Duodenal mucosa (tissue), 2 donors: ENCODE data around the gene CHKA.
A peak's percentile ranks its signal among the peaks of the same experiment; 100 is the strongest.

Experiments used
- H3K27ac ChIP-seq: one replicate; pipeline ENCODE4 v1.7.0; 2013; ENCODE audit warnings: low read depth, low read length
- H3K27me3 ChIP-seq, 2 donors: one replicate each; pipeline ENCODE4 v1.7.0; 2013; ENCODE audit warnings: low read length in 2 of 2, control low read depth in 1 of 2; ENCODE audit not compliant: insufficient read depth in 2 of 2, control insufficient read depth in 1 of 2
- H3K36me3 ChIP-seq, 2 donors: one replicate each; pipeline ENCODE4 v1.7.0; 2013; ENCODE audit warnings: low read length in 2 of 2, control low read depth in 1 of 2; ENCODE audit not compliant: insufficient read depth in 2 of 2, control insufficient read depth in 1 of 2
- H3K4me1 ChIP-seq, 2 donors: one replicate each; pipeline ENCODE4 v1.7.0; 2013; ENCODE audit warnings: low read length in 2 of 2, control low read depth in 1 of 2; ENCODE audit not compliant: insufficient read depth in 2 of 2, control insufficient read depth in 1 of 2
- H3K4me3 ChIP-seq, 2 donors: one replicate each; pipeline ENCODE4 v1.7.0; 2013; ENCODE audit warnings: low read length in 2 of 2, low read depth in 1 of 2
- H3K9ac ChIP-seq, 2 donors: one replicate each; pipeline ENCODE4 v1.7.0; 2013; ENCODE audit warnings: low read length in 2 of 2, low read depth in 1 of 2
- H3K9me3 ChIP-seq, 2 donors: one replicate each; pipeline ENCODE4 v1.7.0; 2013; ENCODE audit warnings: low read length in 2 of 2, control low read depth in 1 of 2; ENCODE audit not compliant: control insufficient read depth in 1 of 2

Gene CHKA

DNA sequence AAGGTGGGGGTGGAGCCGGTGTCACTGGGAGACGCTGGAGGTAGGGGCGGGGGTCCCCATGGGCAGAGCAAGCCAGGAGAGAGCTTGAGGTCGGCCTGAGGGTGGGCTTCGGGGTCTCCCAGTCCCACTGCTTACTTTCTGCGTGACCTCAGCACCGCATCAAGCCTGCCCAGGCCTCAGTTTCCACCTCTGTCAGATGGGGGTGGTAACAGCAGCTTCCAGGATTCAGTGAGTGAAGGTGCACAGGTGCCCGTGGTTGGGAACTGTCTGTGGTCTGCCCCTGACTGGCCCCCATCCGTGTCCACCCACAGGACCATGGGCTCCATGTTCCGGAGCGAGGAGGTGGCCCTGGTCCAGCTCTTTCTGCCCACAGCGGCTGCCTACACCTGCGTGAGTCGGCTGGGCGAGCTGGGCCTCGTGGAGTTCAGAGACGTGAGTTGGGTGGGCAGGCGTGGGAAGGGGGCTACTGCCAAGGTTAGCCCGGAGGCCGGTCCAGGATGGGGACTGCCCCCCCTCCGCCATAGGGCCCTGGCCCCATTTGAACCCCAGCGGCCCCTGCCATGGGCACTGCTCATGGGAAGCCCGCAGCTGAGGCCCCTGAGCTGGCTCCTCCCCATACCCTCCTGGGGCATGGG is 80.1 kb downstream of the CHKA start:
- H3K36me3 ChIP-seq = peaks cover 10 to 35% of the 10 kb centered on the region in 2 donors
- peaks cover 39 to 56% of the 10 kb centered on the region in 2 donors for H3K4me1 ChIP-seq
- H3K4me3 ChIP-seq = peak overlapping the region; percentile 87 to 92

GRCh38 chr11:68040101-68040956 is 80.9 kb downstream of the CHKA start:
- peak overlapping the region; percentile 87 to 92 for H3K4me3 ChIP-seq
- peak overlapping the region; percentile 85 to 94 for H3K9ac ChIP-seq
- H3K4me1 ChIP-seq = peaks cover 39 to 57% of the 10 kb centered on the region in 2 donors

More for the DNA sequence above, 80.1 kb downstream of the CHKA start:
- H3K9ac ChIP-seq = peak overlapping the region; percentile 85 to 94
- H3K27ac ChIP-seq = peak overlapping the region; percentile 82
- H3K9me3 ChIP-seq = no peaks in the 10 kb centered on the region
- no peaks in the 10 kb centered on the region for H3K27me3 ChIP-seq

DNA sequence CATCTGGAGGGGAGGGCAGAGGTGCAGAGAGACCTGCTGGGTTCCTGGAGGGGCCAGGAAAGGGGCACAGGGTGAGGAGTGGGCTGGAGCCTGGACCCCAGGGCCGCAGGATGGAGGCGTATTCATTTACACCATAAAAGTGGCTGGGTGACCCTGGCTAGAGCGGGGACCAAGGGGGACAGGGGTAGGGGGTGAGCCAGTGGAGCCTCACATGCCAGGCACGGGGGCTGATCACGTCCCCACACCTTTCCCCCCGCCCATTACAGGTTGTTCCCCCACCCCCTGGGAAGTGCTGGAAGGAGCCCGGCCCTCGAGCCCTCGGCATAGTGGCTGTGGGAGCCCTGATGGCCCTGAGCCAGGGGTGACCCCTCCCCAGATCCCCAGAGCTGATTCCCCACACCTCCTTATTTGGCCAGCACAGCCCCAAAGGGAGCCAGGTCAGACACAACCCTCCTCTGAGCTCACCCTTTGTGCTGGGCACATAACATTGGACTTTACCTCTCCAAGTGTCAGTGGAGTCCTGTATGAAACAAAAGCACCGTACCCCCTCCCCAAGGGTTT is 81.6 kb downstream of the CHKA start:
- Histone ChIP-seq H3K36me3 (peaks cover 3 to 24% of the 10 kb centered on the region in 2 donors), H3K4me1 (peaks cover 39 to 57% of the 10 kb centered on the region in 2 donors)

More at GRCh38 chr11:68040101-68040956, 80.9 kb downstream of the CHKA start:
- no peaks in the 10 kb centered on the region for H3K27me3 ChIP-seq
- H3K36me3 ChIP-seq = peaks cover 10 to 31% of the 10 kb centered on the region in 2 donors
- H3K9me3 ChIP-seq = no peaks in the 10 kb centered on the region
- peak overlapping the region; percentile 82 for H3K27ac ChIP-seq

DNA sequence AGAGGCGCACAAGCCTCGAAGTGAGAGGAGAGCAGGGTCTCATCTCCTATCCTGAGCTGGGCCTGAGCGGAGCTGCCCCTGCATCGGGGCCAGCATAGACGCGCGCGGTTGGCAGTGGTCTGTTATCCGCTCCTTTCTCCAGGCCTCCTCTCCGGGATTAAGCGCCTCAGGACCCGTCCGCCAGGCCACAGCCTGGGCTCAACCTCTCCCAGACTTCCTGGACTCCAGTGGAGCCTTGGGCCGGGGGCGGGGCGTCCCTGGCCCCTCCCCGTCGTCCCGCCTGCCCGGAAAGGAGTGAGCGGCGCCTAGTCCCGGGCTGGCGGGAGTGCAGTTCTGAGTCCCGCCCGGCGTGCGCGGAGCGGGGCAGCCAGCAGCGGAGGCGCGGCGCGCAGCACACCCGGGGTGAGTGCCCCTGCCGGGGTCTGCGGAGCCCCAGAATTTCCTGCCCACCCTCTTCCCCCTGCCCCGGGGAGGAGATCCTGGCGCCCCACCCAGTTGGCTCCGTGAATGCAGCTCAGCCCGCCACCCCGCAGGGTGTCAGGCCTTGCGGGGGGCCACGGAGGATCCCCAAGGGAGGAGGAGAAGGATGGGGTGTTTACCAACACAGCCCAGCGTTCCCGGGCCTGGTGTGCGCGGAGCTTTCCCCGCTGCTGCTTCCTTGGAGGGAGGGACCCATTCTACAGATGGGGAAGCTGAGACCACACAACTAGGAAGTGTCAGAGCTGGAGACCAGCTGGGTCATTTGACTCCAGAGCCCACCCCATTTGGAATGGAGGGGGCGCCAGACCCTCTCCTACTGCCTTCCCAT is 82.3 kb downstream of the CHKA start, which contains the start of gene TCIRG1:
Gene TCIRG1 (plus strand): TSS at position 308 of the 808 bp plus-strand sequence. CDS start 2,247 bp downstream, outside the sequence.
- Histone ChIP-seq H3K27me3 (no peaks in the 10 kb centered on the region), H3K36me3 (peaks cover 3 to 25% of the 10 kb centered on the region in 2 donors), H3K9me3 (no peaks in the 10 kb centered on the region), H3K4me3 (peak within 1 kb of the TSS; percentile 87 to 92), H3K9ac (peak within 1 kb of the TSS; percentile 85 to 94), H3K4me1 (peaks cover 39 to 57% of the 10 kb centered on the region in 2 donors), H3K27ac (peak within 1 kb of the TSS; percentile 83)

More for the DNA sequence above, 81.6 kb downstream of the CHKA start:
- peak overlapping the region; percentile 82 for H3K27ac ChIP-seq
- H3K4me3 ChIP-seq = peak overlapping the region; percentile 87 to 92
- no peaks in the 10 kb centered on the region for H3K9me3 ChIP-seq
- no peaks in the 10 kb centered on the region for H3K27me3 ChIP-seq
- H3K9ac ChIP-seq = peak overlapping the region; percentile 85 to 94

DNA sequence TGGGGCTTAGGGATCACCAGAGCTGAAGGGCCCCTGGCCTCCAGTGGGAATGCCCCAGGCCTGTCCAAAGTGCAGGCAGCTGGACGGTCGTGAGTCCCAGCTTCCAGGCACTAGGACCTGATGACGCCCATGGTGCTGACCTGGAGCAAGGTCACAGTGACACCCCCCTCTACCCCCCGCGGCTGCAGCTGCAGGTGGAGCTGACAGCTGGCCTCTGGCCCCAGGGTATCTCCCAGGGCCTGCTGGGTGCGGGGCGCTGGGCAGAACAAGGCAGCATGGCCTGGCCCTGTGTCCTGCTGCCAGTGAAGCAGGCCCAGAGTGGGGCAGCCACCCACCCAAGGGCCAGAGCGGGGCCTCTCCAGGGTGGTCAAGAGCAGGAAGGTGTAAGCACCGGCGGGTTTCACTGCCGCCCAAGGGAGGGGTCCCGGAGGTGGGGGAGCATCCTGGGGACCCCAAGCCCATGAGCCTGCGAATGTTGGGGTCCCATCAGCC is 82.9 kb downstream of the CHKA start:
- Histone ChIP-seq H3K4me3 (peak overlapping the region; percentile 87 to 92), H3K9me3 (no peaks in the 10 kb centered on the region), H3K9ac (peak overlapping the region; percentile 85 to 94), H3K27ac (peak overlapping the region; percentile 83), H3K27me3 (no peaks in the 10 kb centered on the region), H3K36me3 (peaks cover 10 to 27% of the 10 kb centered on the region in 2 donors), H3K4me1 (peaks cover 37 to 55% of the 10 kb centered on the region in 2 donors)

DNA sequence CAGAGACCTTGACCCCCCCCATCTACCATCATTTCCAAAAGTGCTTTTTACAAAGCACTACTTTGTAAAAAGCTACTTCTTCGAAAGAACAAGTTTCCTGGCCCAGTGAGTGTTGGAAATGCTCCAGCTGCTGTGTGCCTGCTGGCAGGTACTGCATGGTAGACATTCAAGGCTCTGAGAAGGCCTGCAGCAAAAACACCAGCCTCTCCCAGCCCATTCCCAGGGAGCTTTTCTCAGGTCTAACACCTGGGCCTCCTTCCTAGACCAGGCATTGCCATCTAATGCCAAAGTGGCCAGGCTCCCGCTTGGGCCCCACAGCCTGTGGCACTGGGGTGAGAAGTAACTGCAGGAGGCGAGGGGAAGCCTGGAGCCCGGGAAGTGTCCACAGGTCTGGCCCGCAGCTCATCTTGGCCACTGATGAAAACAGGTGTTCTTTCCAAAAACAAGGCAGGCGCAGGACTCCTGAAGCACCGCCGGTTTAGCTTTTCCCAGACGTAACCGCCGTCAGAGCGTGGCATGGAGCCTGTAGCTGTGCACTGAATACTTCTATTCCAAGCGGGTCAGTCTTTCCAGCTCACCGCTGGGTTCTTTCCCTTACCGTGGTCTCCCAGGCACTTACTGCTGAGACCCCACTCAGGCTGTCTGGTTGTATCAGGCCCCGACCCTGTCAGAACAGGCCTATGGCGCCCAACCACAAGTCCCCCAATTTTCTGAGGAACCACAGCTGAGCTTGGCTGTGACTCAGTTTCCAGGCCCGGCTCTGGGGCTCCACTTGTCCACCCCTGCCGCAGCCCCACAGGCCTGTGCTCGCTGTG is 83.6 kb downstream of the CHKA start:
- Histone ChIP-seq H3K4me1 (peaks cover 32 to 50% of the 10 kb centered on the region in 2 donors), H3K36me3 (peaks cover 16 to 29% of the 10 kb centered on the region in 2 donors), H3K9me3 (no peaks in the 10 kb centered on the region), H3K9ac (peak overlapping the region; percentile 85 to 94), H3K27ac (peak overlapping the region; percentile 73), H3K27me3 (no peaks in the 10 kb centered on the region), H3K4me3 (peak overlapping the region in 1 of 2 donors; percentile 87)

- peak overlapping the region; percentile 47 to 85 for H3K9ac ChIP-seq
- H3K27ac ChIP-seq = peak overlapping the region; percentile 73
- H3K27me3 ChIP-seq = no peaks in the 10 kb centered on the region
- no peaks in the 10 kb centered on the region for H3K9me3 ChIP-seq
- H3K36me3 ChIP-seq = peaks cover 20 to 32% of the 10 kb centered on the region in 2 donors
- peaks cover 35 to 56% of the 10 kb centered on the region in 2 donors for H3K4me1 ChIP-seq
- no peak overlapping the region for H3K4me3 ChIP-seq
Measured at GRCh38 chr11:68036717-68037239, 84.4 kb downstream of the CHKA start.

DNA sequence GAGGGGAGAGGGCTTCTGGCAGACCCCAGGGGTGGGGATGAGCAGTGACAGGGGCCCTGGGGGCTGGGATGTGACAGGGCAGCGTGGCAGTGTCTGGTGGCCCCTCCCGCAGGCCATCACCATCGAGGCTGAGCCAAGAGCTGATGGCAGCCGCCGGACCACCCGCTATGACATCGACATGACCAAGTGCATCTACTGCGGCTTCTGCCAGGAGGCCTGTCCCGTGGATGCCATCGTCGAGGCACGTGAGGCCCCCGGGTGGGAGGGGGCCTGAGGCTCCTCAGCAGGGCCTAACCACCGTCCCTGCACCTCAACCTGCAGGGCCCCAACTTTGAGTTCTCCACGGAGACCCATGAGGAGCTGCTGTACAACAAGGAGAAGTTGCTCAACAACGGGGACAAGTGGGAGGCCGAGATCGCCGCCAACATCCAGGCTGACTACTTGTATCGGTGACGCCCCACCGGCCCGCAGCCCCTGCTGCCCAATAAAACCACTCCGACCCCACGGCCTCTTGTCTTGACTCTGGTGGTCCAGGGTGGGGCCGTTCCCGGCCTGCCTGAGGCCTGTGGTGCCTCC is 85.0 kb downstream of the CHKA start:
- Histone ChIP-seq H3K9ac (peak overlapping the region; percentile 47 to 85), H3K9me3 (no peaks in the 10 kb centered on the region), H3K27me3 (no peaks in the 10 kb centered on the region), H3K36me3 (peaks cover 20 to 27% of the 10 kb centered on the region in 2 donors), H3K4me1 (peaks cover 35 to 56% of the 10 kb centered on the region in 2 donors), H3K27ac (peak overlapping the region; percentile 73), H3K4me3 (no peak overlapping the region)
